ENCODE data around the gene HSF2BP. TPM values are rescaled to one million over a fixed set of nuclear protein-coding genes. Genes with fewer than 3 reads are reported as not detected.

Gene HSF2BP
- total RNA-seq, 4 donors from 2014 or later = 1.7 to 6.3 (median 1.9) TPM

DNA sequence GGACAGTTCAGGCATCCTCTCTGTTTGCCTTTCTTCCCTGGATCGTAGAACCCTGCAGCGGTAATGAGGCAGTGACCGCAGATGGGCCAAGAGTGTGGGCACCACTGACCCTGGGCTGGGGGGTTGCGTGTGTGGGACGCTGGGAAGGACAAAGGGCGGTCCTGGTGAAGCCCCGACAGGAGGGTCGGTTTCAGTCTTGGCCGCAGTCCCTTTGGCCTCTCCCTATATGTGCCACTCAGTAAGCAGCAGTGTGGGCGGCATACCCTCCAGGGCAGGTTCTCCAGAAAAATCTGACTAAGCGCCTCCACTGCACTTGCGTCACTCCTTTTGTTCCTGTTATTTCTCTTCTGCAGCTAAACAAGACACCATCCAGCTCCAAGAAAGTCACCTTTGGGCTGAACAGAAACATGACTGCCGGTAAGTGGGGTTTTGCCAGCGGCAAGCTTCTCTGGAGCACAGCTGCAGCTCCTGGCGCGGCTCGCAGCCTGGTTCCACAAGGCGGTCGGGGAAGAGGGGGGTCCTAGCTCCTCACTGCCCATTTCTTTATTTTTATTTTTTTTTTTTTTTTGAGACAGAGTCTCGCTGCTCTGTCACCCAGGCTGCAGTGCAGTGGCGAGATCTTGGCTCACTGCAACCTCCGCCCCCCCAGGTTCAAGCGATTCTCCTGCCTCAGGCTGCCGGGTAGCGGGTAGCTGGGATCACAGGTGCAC, 32.0 kb upstream of the HSF2BP start:
- no peak for TF ChIP-seq POLR2A (IDR thresholded peaks at IDR 0.05)
- TF ChIP-seq, protein P1, sequence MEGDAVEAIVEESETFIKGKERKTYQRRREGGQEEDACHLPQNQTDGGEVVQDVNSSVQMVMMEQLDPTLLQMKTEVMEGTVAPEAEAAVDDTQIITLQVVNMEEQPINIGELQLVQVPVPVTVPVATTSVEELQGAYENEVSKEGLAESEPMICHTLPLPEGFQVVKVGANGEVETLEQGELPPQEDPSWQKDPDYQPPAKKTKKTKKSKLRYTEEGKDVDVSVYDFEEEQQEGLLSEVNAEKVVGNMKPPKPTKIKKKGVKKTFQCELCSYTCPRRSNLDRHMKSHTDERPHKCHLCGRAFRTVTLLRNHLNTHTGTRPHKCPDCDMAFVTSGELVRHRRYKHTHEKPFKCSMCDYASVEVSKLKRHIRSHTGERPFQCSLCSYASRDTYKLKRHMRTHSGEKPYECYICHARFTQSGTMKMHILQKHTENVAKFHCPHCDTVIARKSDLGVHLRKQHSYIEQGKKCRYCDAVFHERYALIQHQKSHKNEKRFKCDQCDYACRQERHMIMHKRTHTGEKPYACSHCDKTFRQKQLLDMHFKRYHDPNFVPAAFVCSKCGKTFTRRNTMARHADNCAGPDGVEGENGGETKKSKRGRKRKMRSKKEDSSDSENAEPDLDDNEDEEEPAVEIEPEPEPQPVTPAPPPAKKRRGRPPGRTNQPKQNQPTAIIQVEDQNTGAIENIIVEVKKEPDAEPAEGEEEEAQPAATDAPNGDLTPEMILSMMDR (IDR thresholded peaks at IDR 0.05) = no peak
- Histone ChIP-seq H3K4me3 (no peak overlapping the region), H3K9me3 (no peaks in the 10 kb centered on the region), H3K27ac (no peak overlapping the region), H3K27me3 (no peaks in the 10 kb centered on the region), H3K4me1 (no peaks in the 10 kb centered on the region), H3K36me3 (peaks cover 0 to 98% (median 44%) of the 10 kb centered on the region in 3 donors)
- WGBS, 2 donors = 94 to 96% methylated on average over 25 of the region's 25 CpGs
- no peak for DNase-seq (ENCODE audit: low spot score in 2 of 2)

DNA sequence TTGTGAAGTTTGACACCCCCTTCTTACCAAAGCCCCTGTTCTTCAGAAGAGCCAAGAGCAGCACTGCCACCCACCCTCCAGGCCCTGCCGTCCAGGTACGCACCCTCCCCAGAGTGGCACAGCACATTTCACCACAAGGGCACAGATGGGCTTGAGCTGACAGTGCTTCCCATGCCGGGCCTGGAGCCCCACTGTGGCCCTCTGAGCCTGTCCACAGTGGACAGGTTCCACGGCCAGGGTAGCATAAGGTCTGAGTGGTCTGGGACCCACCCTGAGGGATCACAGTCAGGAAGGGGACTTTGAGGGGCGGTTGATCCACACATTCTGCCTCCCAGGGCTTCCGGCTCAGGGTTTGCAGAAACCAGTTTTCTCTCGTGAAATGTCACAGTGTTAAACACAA, 31.1 kb upstream of the HSF2BP start:
- Histone ChIP-seq H3K27ac (no peak overlapping the region), H3K9me3 (no peaks in the 10 kb centered on the region), H3K27me3 (no peaks in the 10 kb centered on the region), H3K4me1 (no peaks in the 10 kb centered on the region), H3K4me3 (no peak overlapping the region), H3K36me3 (peaks cover 0 to 98% (median 49%) of the 10 kb centered on the region in 3 donors)
- TF ChIP-seq, protein P1 (IDR thresholded peaks at IDR 0.05) = no peak
- TF ChIP-seq EP300 (IDR thresholded peaks at IDR 0.05) = no peak
- TF ChIP-seq POLR2A (IDR thresholded peaks at IDR 0.05) = no peak
- 88 to 94% methylated on average over 7 of the region's 7 CpGs for WGBS, 2 donors
- DNase-seq (ENCODE audit: low spot score in 2 of 2) = no peak

DNA sequence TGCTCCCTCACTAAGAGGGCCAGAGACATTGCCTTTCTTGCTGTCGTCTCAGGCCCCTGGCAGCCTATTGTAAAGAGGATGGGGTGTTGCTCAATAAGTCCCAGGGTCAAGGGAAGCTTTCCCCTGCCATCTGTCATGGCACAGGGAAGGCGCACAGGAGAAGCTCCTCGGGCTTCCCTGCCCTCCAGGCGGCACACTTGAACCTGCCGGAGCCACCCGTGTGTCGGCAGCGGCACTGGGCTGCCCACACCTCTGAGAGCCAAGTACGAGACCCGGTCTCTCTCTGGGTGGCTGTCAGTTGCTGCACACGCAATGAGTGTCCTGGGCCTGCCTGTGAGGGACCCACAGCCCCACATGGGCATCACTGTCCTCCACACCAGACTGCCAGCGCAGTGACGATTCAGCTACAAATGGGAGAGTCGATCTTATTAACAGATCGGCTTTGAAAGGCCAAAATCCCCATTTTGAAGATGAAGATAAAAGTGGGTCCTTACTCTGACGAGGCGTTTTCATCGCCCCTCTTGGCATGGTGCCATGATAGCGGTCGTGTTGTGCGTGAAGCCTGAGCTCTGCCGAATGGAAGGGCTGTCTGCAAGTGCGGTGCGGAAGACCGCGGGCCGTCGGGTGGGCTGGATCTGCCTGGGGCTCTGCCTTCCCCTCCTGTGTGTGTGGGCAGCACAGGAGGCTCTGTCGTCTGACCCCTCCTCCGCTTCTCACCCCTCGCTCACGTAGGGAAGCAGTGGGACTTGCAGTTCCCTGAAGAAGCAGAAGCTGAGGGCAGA, 30.5 kb upstream of the HSF2BP start:
- no peak overlapping the region for H3K4me3 ChIP-seq
- no peaks in the 10 kb centered on the region for H3K9me3 ChIP-seq
- no peak for DNase-seq (ENCODE audit: low spot score in 2 of 2)
- no peak overlapping the region for H3K27ac ChIP-seq
- H3K36me3 ChIP-seq = peaks cover 0 to 99% (median 55%) of the 10 kb centered on the region in 3 donors
- no peak for TF ChIP-seq POLR2A (IDR thresholded peaks at IDR 0.05)
- TF ChIP-seq, protein P1 (IDR thresholded peaks at IDR 0.05) = no peak
- WGBS, 2 donors = 91 to 93% methylated on average over 31 to 32 of the region's 32 CpGs
- no peaks in the 10 kb centered on the region for H3K27me3 ChIP-seq
- H3K4me1 ChIP-seq = no peaks in the 10 kb centered on the region

DNA sequence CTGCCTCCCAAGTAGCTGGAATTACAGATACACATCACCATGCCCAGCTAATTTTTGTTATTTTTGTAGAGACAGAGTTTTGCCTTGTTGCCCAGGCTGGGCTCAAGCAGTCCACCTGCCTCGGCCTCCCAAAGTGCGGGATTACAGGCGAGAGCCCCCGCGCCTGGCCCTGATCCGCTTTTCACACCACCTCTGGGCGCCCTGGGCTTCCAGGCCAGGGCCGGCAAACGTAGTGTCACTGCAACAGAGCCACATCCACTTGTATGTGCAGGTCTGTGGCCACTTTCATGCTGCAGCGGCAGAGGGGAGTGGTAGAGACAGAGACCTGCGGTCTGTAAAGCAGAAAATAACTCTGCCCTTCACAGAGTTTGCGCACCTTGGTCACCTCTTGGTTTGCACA, 29.6 kb upstream of the HSF2BP start:
- Histone ChIP-seq H3K36me3 (peaks cover 0 to 99% (median 59%) of the 10 kb centered on the region in 3 donors), H3K9me3 (no peaks in the 10 kb centered on the region), H3K27me3 (no peaks in the 10 kb centered on the region), H3K27ac (no peak overlapping the region), H3K4me1 (no peaks in the 10 kb centered on the region), H3K4me3 (no peak overlapping the region)
- TF ChIP-seq, protein P1 (IDR thresholded peaks at IDR 0.05) = no peak
- no peak for TF ChIP-seq POLR2A (IDR thresholded peaks at IDR 0.05)
- no peak for TF ChIP-seq EP300 (IDR thresholded peaks at IDR 0.05)
- 95% methylated on average over 12 of the region's 12 CpGs for WGBS, 2 donors
- no peak for DNase-seq (ENCODE audit: low spot score in 2 of 2)

Measured in tibial nerve (tissue), 4 donors.